HG03064 (cell line): ENCODE measurements around the gene CALD1.

Experiments used
- ATAC-seq: cut with Tn5 transposase; IDR thresholded peaks from one replicate; pipeline ENCODE4 v1.9.1; 2021; ENCODE audit warnings: low read depth; ENCODE audit not compliant: unreplicated experiment

The CALD1 gene

DNA sequence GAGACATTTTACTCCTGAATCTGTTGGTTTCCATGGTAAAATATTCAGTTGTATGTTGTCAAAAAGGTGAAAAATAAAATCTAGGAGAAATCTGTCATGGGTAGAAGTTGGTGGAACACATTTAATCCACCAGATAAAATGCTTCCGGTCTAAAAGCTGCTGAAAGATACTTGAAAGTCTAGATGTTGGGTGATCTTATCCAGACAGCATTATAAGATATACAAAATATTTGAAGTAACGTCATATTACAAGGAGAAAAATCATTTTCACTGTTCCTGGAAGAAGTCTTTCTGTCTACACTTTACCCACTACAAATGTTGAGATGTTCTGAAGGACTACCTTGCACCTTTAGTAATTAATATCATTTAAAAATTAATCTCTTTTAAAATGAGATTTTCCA is 40.9 kb downstream of the CALD1 start:
- ATAC-seq = no peak

- no peak for ATAC-seq
These were observed 41.3 kb downstream of the CALD1 start for GRCh38 chr7:134820778-134821177.

- ATAC-seq = no peak
These were observed 44.0 kb downstream of the CALD1 start for GRCh38 chr7:134823400-134823799.

DNA sequence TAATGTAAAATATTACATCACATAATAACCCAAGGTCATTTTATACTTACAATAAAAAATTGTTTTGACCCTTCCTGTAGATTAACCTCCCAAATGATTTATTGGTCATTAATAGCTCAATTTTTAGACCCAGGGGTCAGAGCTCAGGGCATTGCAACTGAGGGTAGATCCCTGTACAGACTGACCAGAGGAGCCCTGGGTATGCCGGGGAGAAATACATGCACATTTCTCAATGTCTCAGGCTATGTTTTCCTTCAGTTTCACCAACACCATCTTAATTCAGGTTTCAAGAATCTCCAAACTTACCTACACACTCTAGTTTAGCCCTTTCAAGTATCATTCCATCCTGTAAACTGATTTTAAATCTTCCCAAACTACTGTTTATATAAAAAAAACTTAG is 46.2 kb downstream of the CALD1 start:
- ATAC-seq = no peak

DNA sequence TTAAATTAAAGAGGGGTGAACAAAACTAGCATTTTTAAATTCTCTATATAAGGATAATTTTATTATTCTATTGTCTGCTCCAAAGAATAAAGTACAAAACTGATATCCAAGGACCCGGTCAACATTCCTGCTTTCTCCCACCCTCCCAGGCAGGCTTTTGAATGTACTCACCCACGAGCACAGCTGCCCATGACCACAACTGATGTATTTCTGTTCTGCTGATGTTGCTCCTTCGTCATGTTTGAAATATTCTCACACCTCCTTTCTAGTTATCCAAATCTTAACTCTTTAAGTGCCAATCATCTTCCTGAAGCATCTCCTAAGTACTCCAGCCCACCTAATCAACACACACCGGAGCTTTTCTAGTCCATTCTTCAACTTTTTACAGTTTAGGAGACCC is 46.7 kb downstream of the CALD1 start:
- no peak for ATAC-seq

DNA sequence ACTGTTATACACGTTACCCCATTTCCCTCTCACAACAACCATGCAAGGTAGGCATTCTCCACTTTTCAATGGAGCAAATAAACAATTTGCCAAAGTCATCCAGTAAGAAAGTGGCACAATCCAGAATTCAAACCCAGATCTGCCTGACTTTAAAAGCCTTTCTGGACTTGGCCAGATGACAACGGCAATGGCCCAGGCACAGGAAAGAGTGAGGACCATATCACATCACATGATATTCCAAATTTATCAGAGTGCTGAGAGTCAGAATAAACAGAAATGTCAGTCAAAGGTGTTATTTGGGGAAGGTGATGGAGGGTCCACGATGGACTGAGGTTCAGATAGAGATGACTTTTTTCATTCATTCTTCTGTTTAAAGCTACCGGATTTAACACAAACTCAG is 48.0 kb downstream of the CALD1 start:
- ATAC-seq = no peak

- no peak for ATAC-seq
These were observed 48.5 kb downstream of the CALD1 start for GRCh38 chr7:134827889-134828288.

DNA sequence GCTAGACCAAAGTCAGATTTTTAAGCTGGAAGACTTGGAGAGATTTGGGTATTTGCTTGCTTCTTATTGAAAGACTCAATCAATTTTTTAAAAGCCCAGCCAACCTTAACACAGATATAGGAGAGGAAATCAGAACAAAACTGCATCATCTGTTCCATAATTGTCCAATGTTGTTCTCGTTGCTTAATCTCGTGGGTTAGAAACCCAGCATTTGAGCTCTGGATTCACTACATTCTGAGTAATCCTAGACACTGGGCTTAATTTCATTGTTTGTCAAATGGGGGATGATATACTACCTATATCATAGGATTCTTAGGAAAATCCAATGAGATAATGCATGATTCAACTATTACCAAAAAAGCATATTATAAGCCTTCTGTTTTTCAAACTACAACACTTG is 48.9 kb downstream of the CALD1 start:
- no peak for ATAC-seq

- ATAC-seq = no peak
These were observed 50.0 kb downstream of the CALD1 start for GRCh38 chr7:134829380-134829986.

- no peak for ATAC-seq
These were observed 52.4 kb downstream of the CALD1 start for GRCh38 chr7:134831862-134832261.

DNA sequence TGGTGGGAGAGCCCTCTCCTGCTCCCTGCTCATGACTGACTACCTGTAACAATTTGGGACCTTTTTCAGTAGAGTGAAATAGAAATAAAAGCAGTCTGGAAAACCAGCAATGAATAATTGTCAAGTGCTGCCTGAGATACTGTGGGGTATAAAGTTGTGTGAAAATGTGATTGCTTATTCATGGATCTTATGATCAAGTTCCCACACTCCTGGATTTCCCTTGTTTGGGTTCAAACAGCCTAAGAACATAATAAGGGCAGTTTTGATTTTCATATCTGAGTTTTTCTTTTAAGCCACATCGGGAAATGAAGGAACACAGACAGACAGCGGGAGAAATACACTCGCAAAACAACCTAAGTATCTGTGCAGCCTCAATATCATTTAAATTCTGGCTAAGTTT is 52.9 kb downstream of the CALD1 start:
- no peak for ATAC-seq

GRCh38 chr7:134834689-134835462 is 55.4 kb downstream of the CALD1 start:
- ATAC-seq = no peak

- no peak for ATAC-seq
These were observed 56.0 kb downstream of the CALD1 start for GRCh38 chr7:134835463-134835823.

DNA sequence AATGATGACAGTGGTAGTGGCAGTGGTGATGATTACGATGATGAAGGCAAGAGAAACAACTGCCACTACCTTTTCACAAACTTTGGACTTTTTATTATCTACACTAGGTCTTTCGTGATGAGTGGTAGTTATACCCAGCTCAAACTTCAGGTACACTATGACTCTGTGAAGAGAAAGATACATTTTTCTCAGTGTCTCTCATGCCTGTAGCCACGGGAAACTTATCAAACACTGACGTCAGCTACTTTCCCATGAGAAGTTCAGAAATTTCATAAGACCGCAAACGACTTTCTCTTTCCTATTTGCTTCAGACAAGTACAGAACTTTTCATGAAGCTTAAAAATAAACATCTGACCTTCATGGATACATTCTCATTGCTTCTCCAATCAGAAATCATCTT is 57.0 kb downstream of the CALD1 start:
- no peak for ATAC-seq

DNA sequence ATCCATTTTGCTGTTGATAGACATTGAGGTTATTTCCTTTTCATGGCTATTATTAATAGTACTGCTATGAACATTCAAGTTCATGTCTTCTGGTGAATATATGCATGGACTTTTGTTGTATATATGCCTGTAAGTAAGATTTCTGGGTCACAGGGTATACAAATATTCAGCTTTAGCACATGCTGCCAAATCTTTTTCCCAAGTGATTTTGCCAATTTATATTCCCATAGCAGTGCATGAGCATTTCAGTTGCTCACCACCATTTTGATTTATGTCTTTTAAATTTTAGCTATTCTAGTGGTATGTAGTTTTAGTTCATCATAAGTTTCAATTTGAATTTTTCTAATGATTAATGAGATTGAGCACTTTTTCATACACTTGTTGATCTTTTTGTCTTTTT is 59.9 kb downstream of the CALD1 start:
- ATAC-seq = no peak

- ATAC-seq = no peak
These were observed 62.6 kb downstream of the CALD1 start for GRCh38 chr7:134842062-134842461.

DNA sequence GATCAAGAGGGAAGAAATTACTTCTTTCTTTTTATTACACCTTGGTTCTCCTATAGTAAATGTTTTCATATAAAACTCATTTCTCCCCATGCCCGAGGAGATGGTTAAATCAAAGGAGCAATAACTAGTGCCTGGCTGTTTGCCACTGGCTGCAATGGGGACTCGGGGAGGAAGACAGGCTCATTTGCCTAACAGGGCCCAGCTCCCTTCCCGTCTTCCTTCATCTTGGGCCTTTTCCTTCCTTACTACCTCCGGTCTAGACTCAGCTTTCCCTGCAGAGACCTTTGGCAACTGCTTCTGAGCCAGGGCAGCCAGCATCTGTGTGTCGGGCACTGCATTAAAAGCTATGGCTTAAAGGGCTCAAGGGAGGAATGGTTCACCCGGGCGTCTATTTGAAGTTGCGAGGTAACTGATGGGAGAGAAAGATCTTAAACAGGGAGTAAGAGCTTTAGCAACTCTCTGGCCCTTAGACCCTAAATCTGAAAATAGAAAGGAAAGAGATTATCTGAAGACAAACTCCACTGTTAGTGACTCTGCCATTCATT is 63.5 kb downstream of the CALD1 start:
- ATAC-seq = no peak

DNA sequence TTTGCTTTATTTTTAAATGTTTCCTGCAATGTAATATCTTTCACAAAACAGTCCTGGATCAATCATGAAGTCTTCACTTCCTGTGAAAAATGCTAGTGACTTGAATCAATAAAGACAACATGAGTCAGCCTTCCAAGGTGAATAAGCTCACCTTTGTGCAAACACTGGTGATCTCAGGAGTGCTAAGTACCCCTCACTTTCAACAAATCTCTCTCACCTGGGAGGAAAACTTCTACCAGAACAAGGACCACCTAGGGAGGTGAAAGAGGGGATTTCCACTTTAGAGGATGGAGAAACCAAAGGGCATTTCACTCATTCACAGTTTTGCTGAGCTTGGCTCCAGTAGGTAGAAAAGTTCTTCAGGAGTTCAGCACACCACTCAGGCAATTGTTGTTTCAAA is 64.8 kb downstream of the CALD1 start:
- ATAC-seq = no peak

GRCh38 chr7:134845461-134845860 is 66.0 kb downstream of the CALD1 start:
- ATAC-seq = no peak

DNA sequence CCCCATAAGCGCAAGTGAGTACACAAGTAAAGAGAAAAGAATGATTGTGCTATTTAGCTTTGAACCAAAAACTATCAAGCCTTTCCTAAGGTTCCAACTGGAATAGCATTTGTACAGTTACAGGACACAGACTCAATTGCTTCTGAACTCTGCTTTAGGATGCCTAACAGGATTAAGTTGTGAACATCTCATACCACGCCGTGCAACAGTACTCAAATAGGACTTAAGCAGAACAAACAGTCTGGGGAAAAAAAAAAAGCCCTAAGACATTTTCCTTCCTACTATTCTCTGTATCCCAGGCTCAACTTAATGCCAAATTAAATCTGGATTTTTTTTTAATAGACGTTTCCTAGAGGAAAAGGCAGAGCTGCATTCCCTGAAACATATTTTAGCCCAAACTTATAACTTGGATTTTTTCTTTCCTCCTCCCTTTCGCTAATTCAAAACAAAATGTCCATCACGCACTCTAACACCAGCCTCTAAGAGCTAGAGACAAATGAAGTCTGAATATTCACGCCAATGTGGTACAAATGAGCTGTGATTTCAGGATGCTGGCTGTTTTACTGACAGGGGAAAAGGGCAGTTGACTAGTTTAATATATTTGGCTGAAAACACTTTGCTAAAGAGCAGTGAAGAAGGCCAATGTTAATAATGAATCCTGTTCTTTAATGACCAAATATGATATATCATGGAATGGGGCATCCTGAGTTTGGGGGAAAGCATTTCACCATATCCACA is 68.6 kb downstream of the CALD1 start:
- no peak for ATAC-seq

GRCh38 chr7:134850066-134850465 is 70.6 kb downstream of the CALD1 start:
- no peak for ATAC-seq

DNA sequence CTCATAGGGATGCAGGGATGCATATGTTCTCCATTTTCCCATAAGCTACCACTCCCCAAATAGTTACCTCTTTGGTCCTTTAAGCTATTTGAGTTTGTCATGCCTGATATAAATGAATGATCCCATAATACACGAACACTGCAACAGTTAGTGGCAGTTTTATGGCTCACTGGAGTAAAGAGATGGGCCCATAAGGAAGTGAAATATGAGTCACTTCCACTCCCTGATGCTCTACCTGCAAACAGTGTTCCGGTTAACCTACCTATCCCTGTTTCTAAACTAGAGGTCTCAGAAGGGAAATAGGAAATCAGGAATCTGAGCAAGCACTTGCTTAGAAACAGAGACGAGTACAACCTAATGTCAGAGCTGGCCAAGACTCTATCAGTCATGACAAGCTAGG is 71.7 kb downstream of the CALD1 start:
- ATAC-seq = no peak
